GM23248 (cell line): ENCODE data around the gene EPN2.

Experiments used
- EZH2 ChIP-seq: fragments of 200-600 bp; sonication (generic); IDR thresholded peaks from 2 replicates; pipeline ENCODE4 v1.6.1; 2018; ENCODE audit warnings: antibody characterized with exemption, mild to moderate bottlenecking; ENCODE audit not compliant: insufficient read depth, poor library complexity, severe bottlenecking
- EZH2phosphoT487 ChIP-seq: fragments of 200-600 bp; sonication (generic); IDR thresholded peaks from 2 replicates; pipeline ENCODE4 v1.6.1; 2018; ENCODE audit warnings: antibody characterized with exemption, moderate library complexity, mild to moderate bottlenecking, low read depth; ENCODE audit not compliant: insufficient read depth

DNA sequence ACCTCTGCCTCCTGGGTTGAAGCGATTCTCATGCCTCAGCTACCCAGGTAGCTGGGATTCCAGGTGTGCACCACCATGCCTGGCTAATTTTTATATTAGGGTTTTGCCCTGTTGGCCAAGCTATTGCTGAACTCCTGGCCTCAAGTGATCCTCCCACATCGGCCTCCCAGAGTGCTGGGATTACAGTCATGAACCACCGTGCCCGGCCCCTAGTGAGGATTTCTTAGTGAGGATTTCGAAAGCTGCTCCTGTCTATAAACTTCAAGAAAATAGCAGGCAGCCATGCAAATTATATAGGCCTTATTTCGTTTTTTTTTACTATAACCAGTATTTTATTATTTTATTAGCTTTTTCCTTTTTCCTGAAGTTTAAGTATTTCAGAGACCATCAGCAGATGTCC, 41.6 kb downstream of the EPN2 start:
- TF ChIP-seq EZH2 = no peak
- no peak for TF ChIP-seq EZH2phosphoT487
